Stimulated activated CD4-positive, alpha-beta T cell treated with anti-CD3 and anti-CD28 coated beads, Interleukin-2, amount 100 ng/mL, for 48 hours (primary cell): ENCODE data around the gene BLTP3A.
"Not testable (repeated sequence)": the region's sequence is repeated elsewhere in the genome, so short reads cannot be mapped to it uniquely, and the experiment has no call there.

ENCODE experiments used
- DNase-seq, 2 donors: peaks; one replicate each; pipeline ENCODE4 v3.0.0-alpha.2; 2020

BLTP3A gene, protein sequence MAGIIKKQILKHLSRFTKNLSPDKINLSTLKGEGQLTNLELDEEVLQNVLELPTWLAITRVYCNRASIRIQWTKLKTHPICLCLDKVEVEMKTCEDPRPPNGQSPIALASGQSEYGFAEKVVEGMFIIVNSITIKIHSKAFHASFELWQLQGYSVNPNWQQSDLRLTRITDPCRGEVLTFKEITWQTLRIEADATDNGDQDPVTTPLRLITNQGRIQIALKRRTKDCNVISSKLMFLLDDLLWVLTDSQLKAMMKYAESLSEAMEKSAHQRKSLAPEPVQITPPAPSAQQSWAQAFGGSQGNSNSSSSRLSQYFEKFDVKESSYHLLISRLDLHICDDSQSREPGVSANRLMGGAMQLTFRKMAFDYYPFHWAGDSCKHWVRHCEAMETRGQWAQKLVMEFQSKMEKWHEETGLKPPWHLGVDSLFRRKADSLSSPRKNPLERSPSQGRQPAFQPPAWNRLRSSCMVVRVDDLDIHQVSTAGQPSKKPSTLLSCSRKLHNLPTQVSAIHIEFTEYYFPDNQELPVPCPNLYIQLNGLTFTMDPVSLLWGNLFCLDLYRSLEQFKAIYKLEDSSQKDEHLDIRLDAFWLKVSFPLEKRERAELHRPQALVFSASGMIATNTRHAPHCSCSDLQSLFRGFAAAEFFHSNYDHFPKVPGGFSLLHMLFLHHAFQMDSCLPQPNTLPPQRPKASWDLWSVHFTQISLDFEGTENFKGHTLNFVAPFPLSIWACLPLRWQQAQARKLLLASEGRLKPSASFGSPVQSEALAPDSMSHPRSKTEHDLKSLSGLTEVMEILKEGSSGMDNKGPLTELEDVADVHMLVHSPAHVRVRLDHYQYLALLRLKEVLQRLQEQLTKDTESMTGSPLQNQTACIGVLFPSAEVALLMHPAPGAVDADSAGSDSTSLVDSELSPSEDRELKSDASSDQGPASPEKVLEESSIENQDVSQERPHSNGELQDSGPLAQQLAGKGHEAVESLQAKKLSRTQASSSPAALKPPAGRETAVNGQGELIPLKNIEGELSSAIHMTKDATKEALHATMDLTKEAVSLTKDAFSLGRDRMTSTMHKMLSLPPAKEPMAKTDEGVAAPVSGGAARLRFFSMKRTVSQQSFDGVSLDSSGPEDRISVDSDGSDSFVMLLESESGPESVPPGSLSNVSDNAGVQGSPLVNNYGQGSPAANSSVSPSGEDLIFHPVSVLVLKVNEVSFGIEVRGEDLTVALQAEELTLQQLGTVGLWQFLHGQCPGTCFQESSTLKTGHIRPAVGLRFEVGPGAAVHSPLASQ (N-terminal part only)

DNA sequence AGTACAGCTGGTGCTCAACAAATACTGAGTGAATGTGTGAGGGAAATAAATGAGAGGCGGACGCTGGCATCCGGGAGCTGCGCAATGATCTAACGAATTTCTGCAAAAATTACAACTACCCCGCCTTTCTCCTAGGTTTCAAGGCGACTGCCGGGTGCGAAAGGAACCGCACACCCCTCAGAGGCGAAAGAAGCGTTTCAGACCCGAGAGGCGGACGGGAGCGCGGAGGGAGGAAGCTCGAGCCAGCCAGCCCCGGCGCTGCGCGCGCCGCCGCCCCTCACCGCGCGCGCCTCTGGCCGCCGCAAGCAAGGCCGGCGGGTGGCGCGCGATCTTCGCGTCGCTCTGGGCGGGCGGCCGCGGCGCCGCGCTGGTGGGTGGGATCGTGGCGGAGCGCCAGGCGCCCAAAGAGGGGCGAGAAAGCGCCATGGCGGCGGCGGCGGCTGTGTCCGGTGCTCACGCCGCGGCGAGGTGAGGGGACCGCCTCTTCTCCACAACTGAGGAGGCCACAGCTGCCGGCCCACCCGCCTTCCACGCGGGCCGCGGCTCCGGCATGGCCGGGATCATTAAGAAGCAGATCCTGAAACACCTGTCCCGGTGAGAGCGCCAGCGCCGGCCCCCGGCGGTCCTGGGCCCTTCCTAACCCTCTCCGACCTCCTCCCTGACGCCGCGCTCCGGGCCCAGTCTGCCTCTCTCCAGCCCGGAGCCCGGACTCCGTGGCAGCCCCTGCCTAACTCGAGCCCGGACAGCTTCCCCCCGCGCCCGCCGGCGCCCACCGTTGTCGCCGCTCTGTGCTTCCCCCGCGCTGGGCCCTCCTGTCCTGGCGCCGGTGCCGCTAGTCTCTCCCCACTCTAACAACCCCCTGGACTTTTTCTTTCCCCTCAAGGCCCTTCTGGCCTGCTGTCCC is at the start of gene BLTP3A:
Gene BLTP3A, plus strand, starts transcription at position 383 of the 904 bp plus-strand sequence. Its CDS starts 168 bp downstream, at position 551.
- DNase-seq = peak; percentile 61 to 73

DNA sequence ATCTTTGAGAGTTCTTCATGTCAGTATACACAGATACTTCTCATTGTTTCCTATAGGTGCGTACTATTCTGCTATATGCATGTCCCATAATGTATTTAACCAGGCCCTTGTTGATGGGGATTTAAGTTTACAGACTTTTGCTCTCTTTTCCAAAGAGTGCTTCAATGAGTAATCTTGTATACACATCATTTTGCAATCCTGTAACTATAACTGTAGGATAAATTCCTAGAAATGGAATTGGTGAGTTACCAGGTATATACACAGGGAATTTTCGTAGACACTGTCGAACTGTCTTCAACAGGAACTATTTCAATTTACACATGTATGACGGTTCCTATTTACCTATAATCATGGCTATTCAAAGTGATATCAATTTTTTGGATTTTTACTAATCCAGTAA is 49.8 kb upstream of the BLTP3A start:
- no peak for DNase-seq

DNA sequence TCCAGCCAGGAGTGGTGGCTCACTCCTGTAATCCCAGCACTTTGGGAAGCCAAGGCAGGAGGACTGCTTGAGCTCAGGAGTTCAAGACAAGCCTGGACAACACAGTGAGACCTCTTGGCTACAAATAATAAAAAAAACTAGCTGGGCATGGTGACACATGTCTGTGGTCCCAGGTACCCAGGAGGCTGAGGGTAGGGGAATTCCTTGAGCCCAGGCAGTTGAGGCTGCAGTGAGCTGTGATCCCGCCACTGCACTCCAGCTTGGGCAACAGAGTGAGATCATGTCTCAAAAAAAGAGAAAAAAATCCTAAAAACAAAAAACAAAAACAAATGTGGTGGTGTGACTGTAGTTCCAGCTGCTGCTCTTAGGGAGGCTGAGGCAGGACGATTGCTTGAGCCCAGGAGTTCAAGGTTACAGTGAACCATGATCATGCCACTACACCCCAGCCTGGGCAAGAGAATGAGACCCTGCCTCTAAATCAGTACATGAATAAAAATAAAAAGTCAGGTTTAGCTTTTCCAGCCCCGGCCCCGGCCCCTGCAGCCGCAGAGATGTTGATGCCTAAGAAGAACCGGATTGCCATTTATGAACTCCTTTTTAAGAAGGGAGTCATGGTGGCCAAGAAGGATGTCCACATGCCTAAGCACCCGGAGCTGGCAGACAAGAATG is 48.1 kb upstream of the BLTP3A start:
- no peak for DNase-seq

DNA sequence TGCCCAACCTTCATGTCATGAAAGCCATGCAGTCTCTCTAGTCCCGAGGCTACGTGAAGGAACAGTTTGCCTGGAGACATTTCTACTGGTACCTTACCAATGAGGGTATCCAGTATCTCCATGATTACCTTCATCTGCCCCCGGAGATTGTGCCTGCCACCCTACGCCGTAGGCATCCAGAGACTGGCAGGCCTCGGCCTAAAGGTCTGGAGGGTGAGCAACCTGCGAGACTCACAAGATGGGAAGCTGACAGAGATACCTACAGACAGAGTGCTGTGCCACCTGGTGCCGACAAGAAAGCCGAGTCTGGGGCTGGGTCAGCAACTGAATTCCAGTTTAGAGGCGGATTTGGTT is 47.6 kb upstream of the BLTP3A start:
- not testable (repeated sequence) for DNase-seq

DNA sequence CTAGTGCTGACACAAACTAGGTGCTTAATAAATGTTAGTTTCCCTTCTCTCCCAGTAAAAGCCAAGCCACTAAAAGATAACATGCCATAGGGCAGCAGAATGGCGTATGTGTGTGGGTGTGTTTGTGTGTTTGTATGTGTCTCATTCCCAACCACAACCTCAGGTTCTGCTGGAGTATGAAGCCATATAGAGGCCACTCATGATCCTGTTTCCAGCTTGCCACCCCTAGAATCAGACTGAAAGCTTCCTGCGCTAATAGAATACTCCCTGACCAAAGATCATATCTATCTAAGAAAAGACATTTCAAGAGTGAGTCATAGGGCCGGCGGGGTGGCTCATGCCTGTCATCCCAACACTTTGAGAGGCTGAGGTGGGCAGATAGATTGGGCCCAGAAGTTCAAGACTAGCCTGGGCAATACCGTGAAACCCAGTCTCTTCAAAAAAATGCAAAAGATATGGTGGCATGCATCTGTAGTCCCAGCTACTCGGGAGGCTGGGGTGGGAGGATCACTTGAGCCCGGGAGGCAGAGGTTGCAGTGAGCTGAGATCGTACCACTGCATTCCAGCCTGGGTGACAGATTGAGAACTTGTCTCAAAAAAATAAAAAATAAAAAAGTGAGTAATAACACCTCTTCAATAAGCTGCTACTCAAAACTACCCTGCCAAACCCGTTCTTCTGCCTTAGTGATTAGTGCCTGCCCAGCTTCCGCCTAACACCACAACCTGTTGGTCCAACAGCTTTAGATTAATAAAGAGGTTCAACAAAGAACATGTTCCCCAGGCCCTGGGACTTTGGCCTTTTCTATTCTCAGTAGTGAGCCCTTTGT is 46.4 kb upstream of the BLTP3A start:
- peak in 1 of 2 donors; percentile 2 for DNase-seq

DNA sequence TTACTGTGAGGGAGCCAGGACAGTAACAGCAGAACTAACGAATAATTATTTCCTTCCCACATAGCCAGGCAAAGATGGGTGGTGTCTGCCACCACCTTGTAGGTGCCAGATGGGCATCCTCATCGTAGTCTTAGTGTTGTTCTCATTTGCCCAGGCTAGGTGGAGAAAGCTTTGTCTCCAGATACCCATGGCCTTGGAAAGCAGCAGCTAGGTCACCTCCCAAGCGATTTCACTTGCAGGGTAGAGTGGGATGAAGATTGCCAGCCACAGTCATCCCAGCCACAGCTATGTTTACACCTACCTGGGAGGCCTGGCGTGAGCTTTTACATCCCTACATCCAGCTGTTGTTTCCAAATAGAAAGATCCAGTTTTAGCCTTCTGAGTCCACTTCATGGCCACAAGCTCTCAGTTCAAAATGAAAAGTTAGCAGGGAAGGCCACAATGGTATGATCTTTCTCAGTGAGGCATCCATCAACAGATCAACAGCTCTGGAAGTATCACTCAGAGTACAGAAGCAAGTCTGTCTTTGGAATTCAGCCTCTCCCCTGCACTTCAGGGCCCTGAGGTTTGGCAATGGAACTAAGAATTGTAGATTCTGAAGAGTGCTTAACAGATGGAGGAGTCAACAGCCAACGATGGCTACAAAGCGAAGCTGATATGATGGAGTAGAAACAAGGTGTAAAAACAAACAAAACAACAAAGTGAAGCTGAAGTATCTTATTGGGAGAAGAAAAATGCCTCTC is 45.6 kb upstream of the BLTP3A start:
- no peak for DNase-seq

DNA sequence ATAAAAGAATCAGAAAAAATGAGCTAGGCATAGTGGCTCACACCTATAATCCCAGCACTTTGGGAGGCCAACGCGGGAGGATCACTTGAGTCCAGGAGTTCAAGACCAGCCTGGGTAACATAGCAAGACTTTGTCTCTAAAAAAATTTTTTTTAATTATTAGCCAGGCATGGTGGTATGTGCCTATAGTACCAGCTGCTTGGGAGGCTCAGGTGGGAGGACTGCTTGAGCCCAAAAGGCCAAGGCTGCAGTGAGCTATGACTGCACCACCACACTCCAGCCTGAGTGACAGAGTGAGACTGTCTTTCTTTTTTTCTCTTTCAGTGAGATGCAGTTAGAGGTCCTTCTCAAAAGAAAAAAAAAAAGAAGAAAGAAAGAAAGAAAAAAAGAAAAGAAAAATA is 43.1 kb upstream of the BLTP3A start:
- no peak for DNase-seq

DNA sequence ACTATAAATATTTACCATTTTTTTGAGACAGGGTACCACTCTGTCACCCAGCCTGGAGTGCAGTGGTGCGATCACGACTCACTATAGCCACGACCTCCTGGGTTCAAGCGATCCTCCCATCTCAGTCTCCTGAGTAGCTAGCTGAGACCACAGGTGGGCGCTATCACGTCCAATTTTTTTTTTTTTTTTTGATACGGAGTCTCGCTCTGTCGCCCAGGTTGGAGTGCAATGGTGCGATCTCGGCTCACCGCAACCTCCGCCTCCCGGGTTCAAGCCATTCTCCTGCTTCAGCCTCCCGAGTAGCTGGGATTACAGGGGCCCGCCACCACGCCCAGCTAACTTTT is 35.4 kb upstream of the BLTP3A start:
- DNase-seq = peak; percentile 28 to 34

DNA sequence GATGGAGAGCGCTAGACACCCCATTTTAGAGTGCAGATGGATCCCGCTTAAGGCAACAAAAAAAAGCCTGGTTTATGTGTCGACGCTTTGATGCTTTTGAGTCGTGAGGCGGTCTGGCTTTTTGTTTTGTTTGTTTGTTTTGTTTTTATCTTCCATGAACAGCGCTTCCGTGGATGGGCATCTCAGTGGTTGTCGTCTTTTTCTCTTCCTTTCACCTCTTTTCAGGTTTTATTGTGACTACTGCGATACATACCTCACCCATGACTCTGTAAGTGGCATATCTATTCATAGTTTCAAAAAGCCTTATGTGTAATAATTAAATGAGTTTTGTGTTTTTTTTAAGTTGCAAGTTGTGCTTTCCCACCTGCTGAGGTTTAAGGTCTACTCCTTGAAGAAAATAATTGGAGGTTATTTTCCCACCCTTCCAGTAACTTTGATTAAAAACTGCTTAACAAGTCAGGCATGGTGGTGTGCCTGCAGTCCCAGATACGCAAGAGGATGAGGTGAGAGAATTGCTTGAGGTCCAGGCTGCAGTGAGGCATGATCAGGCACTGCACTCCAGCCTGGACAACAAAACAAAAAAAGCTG is 34.1 kb upstream of the BLTP3A start:
- DNase-seq = no peak

DNA sequence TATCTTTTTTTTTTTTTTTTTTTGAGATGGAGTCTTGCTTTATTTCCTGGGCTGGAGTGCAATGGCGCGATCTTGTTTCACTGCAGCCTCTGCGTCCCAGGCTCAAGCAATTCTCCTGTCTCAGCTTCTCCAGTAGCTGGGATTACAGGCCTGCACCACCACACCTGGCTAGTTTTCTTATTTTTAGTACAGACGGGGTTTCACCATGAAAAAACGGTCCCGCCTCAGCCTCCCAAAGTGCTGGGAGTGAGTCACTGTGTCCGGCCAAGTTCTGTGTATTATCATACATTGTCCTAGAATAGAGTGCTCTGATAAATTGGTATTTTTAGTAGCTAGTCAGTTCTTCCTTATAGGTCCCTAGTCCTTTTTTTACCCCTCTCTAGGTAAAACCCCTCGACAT is 31.8 kb upstream of the BLTP3A start:
- no peak for DNase-seq

DNA sequence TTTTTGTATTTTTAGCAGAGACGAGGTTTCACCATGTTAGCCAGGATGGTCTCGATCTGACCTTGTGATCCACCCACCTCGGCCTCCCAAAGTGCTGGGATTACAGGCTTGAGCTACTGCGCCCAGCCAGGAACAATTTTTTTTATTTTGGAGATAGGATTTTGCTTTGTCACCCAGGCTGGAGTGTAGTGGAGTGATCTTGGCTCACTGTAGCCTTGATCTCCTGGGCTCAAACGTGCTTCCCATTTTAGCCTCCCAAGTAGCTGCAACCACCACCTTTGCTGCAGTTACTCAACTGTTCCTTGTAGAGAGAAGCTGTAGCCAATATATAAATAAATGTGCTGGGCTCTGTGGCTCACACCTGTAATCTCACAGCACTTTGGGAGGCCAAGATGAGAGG is 30.2 kb upstream of the BLTP3A start:
- DNase-seq = not testable (repeated sequence)

DNA sequence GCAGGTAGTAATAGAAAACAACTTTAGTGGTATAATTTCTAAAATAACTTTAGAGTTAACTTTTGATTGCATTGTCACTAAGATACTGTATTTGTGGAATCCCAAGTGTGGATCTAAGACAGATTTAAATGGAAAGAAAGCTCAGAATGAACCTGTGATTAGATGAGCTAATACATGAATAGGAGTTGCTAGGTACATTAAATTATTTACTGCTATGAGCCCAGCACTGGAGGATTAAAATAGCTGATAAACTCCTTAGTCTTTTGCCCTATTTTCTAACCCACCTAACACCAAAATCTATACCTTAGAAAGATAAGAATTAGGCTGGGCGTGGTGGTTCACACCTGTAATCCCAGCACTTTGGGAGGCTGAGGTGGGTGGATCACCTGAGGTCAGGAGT is 23.7 kb upstream of the BLTP3A start:
- DNase-seq = no peak

DNA sequence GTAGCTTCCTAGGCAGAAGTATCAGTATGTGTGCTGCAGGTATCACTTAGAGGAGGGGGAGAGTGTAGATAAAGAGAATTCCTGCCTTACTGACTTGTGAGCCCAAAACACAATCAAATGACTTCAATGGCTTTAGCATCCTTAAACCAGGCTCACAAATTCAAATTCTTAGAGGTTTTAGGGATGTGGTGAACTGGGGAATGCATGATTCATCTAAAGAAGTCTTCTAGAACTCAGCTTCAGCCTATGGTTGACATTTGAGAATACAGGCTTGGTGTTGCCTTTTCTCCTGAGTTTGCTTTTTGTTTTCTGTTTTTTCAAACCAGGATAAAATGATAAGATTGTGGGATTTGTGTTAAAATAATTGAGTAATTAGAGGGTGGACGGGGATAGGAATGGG is 20.2 kb upstream of the BLTP3A start:
- DNase-seq = no peak

DNA sequence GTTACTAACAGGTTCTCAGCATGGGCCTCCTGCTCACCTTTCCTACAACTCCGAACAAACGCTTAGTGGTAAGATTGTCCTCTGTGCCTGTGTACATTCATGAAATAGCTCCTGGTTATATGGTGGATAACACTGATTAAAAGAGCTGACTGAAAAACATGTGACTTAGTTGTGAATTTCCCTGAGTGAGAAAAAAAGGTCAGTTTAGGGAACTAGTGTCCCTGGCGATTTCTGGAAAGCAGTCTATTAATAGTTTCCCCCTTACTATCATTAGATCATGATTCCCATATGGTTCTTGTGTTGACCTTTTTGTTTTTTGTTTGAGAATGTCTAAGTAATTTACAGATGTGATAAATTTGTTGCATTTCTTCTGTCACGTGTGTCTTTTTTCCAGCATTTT is 18.9 kb upstream of the BLTP3A start:
- DNase-seq = no peak

DNA sequence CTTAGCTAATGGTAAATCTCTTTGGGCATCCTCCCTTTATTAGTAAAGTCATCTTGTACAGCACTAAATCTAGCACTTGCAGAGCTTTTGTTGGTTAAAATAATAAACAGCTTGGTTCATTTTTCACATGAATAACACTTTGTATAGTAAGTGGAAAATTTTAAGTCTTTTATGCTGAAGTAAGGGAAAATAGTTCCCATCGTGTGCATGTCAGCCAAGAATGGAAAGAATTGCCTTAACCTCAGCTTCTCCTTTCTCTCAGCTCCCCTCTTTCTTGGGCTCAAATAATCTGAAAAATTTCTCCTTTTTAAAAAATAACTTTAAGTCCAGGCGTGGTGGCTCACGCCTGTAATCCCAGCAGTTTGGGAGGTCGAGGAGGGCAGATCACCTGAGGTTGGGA is 18.0 kb upstream of the BLTP3A start:
- DNase-seq = no peak

DNA sequence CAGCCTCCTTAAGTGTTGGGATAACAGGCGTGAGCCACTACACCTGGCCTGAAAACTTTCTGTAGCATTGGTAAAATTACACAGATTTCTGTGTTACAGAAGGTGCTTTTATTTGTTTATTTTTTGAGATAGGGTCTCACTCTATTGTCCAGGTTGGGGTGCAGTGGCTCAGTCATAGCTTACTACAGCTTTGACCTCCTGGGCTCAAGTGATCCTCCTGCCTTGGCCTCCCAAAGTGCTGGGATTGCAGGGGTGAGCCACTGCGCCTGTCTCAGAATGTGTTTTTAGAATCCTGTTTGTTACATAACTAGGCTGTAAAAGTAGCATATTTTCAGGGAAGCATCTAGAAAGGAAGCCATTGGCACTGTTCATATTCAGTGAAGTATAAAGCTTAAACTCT is 16.9 kb upstream of the BLTP3A start:
- no peak for DNase-seq

DNA sequence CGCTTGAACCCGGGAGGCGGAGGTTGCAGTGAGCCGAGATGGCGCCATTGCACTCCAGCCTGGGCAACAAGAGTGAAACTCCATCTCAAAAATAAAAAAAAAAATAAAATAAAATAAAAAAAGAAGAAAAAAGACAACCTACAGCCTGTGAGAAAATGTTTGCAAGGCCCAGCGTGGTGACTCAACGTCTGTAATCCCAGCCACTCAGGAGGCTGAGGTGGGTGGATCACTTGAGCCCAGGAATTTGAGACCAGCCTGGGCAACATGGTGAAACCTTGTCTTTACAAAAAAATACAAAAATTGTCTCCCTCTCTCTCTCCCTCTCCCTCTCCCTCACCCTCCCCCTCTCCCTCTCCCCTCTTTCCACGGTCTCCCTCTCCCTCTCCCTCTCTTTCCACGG is 6.5 kb upstream of the BLTP3A start:
- not testable (repeated sequence) for DNase-seq

DNA sequence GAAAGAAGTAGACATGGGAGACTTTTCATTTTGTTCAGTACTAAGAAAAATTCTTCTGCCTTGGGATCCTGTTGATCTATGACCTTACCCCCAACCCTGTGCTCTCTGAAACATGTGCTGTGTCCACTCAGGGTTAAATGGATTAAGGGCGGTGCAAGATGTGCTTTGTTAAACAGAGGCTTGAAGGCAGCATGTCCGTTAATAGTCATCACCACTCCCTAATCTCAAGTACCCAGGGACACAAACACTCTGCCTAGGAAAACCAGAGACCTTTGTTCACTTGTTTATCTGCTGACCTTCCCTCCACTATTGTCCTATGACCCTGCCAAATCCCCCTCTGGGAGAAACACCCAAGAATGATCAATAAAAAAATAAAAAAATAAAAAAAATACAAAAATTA is 4.7 kb upstream of the BLTP3A start:
- DNase-seq = not testable (repeated sequence)

DNA sequence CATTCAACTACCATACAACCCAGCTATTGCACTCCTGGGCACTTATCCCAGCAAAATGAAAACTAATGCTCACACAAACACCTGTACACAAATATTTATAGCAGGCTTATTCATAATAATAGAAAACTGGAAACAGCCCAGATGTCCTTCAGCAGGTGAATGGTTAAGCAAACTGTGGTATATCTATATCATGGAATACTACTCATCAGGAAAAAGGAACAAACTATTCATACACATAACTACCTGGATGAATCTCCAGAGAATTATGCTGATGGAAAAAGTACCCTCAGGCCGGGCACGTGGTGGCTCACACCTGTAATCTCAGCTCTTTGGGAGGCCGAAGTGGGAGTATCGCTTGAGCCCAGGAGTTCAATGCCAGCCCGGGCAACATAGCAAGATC is 3.8 kb upstream of the BLTP3A start:
- no peak for DNase-seq
